HCT116 (cell line): Measurements from ENCODE around the gene RARS2. TPM values are rescaled to one million over a fixed set of nuclear protein-coding genes. Genes with fewer than 3 reads are reported as not detected.

ENCODE experiments used
- ATAC-seq: fragments of 200-7000 bp; cut with Tn5 transposase; 2 replicates; pipeline ENCODE4 v1.9.1; 2020; ENCODE audit warnings: mild to moderate bottlenecking, moderate library complexity
- BruUV-seq: library from RNA; stranded (reverse); fragments of 400-500 nt; replicated peaks from 2 replicates; lab custom pipeline; 2021; lab: Mats Ljungman, UMichigan
- CTCF ChIA-PET: fragments of 300-600 bp; sonication (Branson Sonifier 250); formaldehyde crosslinking; loops from one replicate; lab custom pipeline; 2021; ENCODE audit warnings: antibody characterized with exemption; lab: Charles Lee
- POLR2A ChIA-PET: fragments of 300-600, 350-600 bp; sonication (Branson Sonifier 250); formaldehyde crosslinking; loops from one replicate; lab custom pipeline; 2021; ENCODE audit warnings: antibody characterized with exemption; lab: Charles Lee
- RAD21 ChIA-PET, 2 experiments: fragments of 300-600 bp; sonication (Branson Sonifier 250); formaldehyde crosslinking; loops; one replicate each; lab custom pipeline; 2023; ENCODE audit warnings: low total read pairs in 2 of 2; ENCODE audit not compliant: uncharacterized antibody in 2 of 2, unreplicated experiment in 2 of 2, low non-redundant PET in 1 of 2; lab: Charles Lee
- DNase-seq: peaks from one replicate; pipeline ENCODE4 v3.0.0-alpha.2; 2010; ENCODE audit warnings: low read depth, low spot score
- H2AFZ ChIP-seq: fragments of 200-600 bp; shearing (Covaris generic), sonication (generic); 2 replicates; pipeline ENCODE4 v1.6.1; 2017; ENCODE audit warnings: low read depth, mixed run types, mixed read lengths, antibody characterized with exemption, low read length; ENCODE audit not compliant: poor library complexity, severe bottlenecking
- H3K27ac ChIP-seq: 2 replicates; pipeline ENCODE4 v1.5.1; 2012; ENCODE audit warnings: low read depth, low read length
- H3K27me3 ChIP-seq: fragments of 200-600 bp; sonication (generic); 2 replicates; pipeline ENCODE4 v1.6.1; 2016; ENCODE audit warnings: mixed run types, low read length, mixed read lengths; ENCODE audit not compliant: insufficient read depth
- H3K36me3 ChIP-seq, 2 experiments: fragments of 200-500 bp in 1 of 2; fragments of 200-600 bp in 1 of 2; sonication (Bioruptor generic) in 1 of 2; sonication (generic) in 1 of 2; 2 replicates each; pipeline versions ENCODE4 v1.5.1 to v1.6.1; 2014 to 2016; ENCODE audit warnings: low read length in 2 of 2, inconsistent platforms in 1 of 2, mixed read lengths in 1 of 2, mixed run types in 1 of 2; ENCODE audit not compliant: insufficient read depth in 2 of 2, control insufficient read depth in 1 of 2
- H3K4me1 ChIP-seq, 2 experiments: fragments of 200-600 bp in 1 of 2; sonication (generic) in 1 of 2; 2 replicates each; pipeline versions ENCODE4 v1.5.1 to v1.6.1; 2012 to 2017; ENCODE audit warnings: low read length in 2 of 2, inconsistent platforms in 1 of 2, mild to moderate bottlenecking in 1 of 2, mixed read lengths in 1 of 2, mixed run types in 1 of 2, moderate library complexity in 1 of 2; ENCODE audit not compliant: insufficient read depth in 2 of 2, control insufficient read depth in 1 of 2
- H3K4me2 ChIP-seq: fragments of 200-600 bp; sonication (generic); 2 replicates; pipeline ENCODE4 v1.6.1; 2017; ENCODE audit warnings: mixed run types, low read length, mixed read lengths
- H3K4me3 ChIP-seq, 2 experiments: fragments of 200-600 bp in 1 of 2; sonication (generic) in 1 of 2; replicated peaks in 1 of 2; 2 replicates each; pipeline ENCODE4 v1.5.1; 2011 to 2016; ENCODE audit warnings: low read length in 2 of 2, control low read depth in 1 of 2, low read depth in 1 of 2, mild to moderate bottlenecking in 1 of 2, mixed read lengths in 1 of 2, mixed run types in 1 of 2
- H3K79me2 ChIP-seq: fragments of 200-600 bp; sonication (generic); 2 replicates; pipeline ENCODE4 v1.6.1; 2017; ENCODE audit warnings: mild to moderate bottlenecking, mixed run types, low read length, moderate library complexity, mixed read lengths; ENCODE audit not compliant: insufficient read depth
- H3K9ac ChIP-seq: fragments of 200-600 bp; sonication (generic); 2 replicates; pipeline ENCODE4 v1.6.1; 2016; ENCODE audit warnings: low read length, mixed read lengths
- H3K9me2 ChIP-seq: fragments of 200-600 bp; sonication (generic), shearing (Covaris generic); 2 replicates; pipeline ENCODE4 v1.6.1; 2017; ENCODE audit warnings: mixed run types, mild to moderate bottlenecking, moderate library complexity; ENCODE audit not compliant: insufficient read depth
- H3K9me3 ChIP-seq, 2 experiments: fragments of 200-500 bp in 1 of 2; fragments of 200-600 bp in 1 of 2; sonication (Bioruptor generic) in 1 of 2; sonication (generic) in 1 of 2; 2 replicates each; pipeline ENCODE4 v1.6.1; 2014 to 2017; ENCODE audit warnings: low read length in 2 of 2, mixed read lengths in 2 of 2, inconsistent platforms in 1 of 2, low read depth in 1 of 2, mild to moderate bottlenecking in 1 of 2, mixed run types in 1 of 2, moderate library complexity in 1 of 2; ENCODE audit not compliant: control insufficient read depth in 1 of 2, insufficient read depth in 1 of 2
- H4K20me1 ChIP-seq: fragments of 200-600 bp; sonication (generic), shearing (Covaris generic); 2 replicates; pipeline ENCODE4 v1.6.1; 2017; ENCODE audit warnings: mixed run types, mild to moderate bottlenecking, moderate library complexity; ENCODE audit not compliant: insufficient read depth
- ATF3 ChIP-seq: IDR thresholded peaks from 2 replicates; pipeline ENCODE4 v1.6.1; 2012
- MAX ChIP-seq: IDR thresholded peaks from 2 replicates; pipeline ENCODE4 v1.6.1; 2012
- POLR2A ChIP-seq: IDR thresholded peaks from 2 replicates; pipeline ENCODE4 v1.7.0; 2011; ENCODE audit warnings: borderline replicate concordance; ENCODE audit not compliant: insufficient read depth, insufficient read length; ENCODE audit errors: extremely low read depth
- POLR2AphosphoS5 ChIP-seq: IDR thresholded peaks from 2 replicates; pipeline ENCODE4 v1.6.1; 2011; ENCODE audit warnings: mild to moderate bottlenecking, low read depth, low read length, moderate library complexity
- SP1 ChIP-seq: IDR thresholded peaks from 2 replicates; pipeline ENCODE4 v1.6.1; 2012; ENCODE audit warnings: low read depth
- ZFX ChIP-seq: fragments of 450-650 bp; IDR thresholded peaks from 2 replicates; pipeline ENCODE4 v1.6.1; 2017
- intact Hi-C: fragments of 100-400 bp; cut with micrococcal nuclease; formaldehyde crosslinking; loops from 2 replicates; pipeline ENCODE4 v1.10.0; 2022
- total RNA-seq: library from RNA; stranded (reverse); gene quantifications from one replicate; pipeline ENCODE4 v1.2.1, GENCODE V29; 2021; ENCODE audit not compliant: unreplicated experiment

The RARS2 gene
- total RNA-seq, 1 experiment from 2014 or later: 34.8 TPM

DNA sequence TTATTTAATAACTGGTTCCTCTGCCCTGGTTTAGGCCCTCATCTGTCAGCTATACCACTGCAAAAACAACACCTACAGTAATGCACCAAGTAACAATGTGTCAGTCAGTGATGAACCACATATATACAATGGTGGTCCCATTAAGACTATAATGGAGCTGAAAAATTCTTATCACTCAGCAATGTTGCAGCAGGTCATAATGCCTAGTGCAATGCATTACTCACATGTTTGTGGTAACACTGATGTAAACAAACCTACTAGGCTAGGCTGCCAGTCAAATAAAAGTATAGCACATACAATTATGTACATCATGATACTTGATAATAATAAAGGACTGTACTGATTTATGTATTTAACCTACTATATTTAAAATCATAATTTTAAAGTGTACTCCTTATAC, 31.3 kb downstream of the RARS2 start:
- DNase-seq: no peak
- TF ChIP-seq MAX (no peak), POLR2AphosphoS5 (no peak), ZFX (no peak), ATF3 (no peak)
- ChIA-PET POLR2A (no interaction called here), CTCF (no interaction called here), RAD21 (no interaction called here)
- peaks cover 4% of the 10 kb centered on the region; the same call in 1 of the 2 replicates for H4K20me1 ChIP-seq
- H2AFZ ChIP-seq: no peak overlapping the region
- no peak overlapping the region for H3K4me2 ChIP-seq
- intact Hi-C loops: no loop called here
- H3K4me1 ChIP-seq: no peaks in the 10 kb centered on the region
- no peak overlapping the region for H3K27ac ChIP-seq
- no peaks in the 10 kb centered on the region for H3K9me2 ChIP-seq
- no TSS peak for BruUV-seq
- no peaks in the 10 kb centered on the region for H3K79me2 ChIP-seq
- no peak overlapping the region for H3K4me3 ChIP-seq
- H3K36me3 ChIP-seq: peaks cover 0 to 19% of the 10 kb centered on the region in 2 experiments; a peak in 3 of 4 replicates
- ATAC-seq: no peak
- H3K9ac ChIP-seq: no peak overlapping the region
- no peaks in the 10 kb centered on the region for H3K27me3 ChIP-seq
- no peaks in the 10 kb centered on the region for H3K9me3 ChIP-seq

- BruUV-seq: no TSS peak
- no peak for DNase-seq
Measured at GRCh38 chr6:87555506-87555905, 34.3 kb downstream of the RARS2 start.

More at GRCh38 chr6:87555506-87555905, 34.3 kb downstream of the RARS2 start:
- H3K36me3 ChIP-seq: peaks cover 0 to 10% of the 10 kb centered on the region in 2 experiments; a peak in 1 of 4 replicates
- H3K4me3 ChIP-seq: no peak overlapping the region
- intact Hi-C loops: no loop called here
- ATAC-seq: no peak
- no peaks in the 10 kb centered on the region for H3K79me2 ChIP-seq
- TF ChIP-seq POLR2A (no peak), SP1 (no peak)
- H2AFZ ChIP-seq: no peak overlapping the region
- H3K4me2 ChIP-seq: no peak overlapping the region
- no peaks in the 10 kb centered on the region for H3K4me1 ChIP-seq
- no peaks in the 10 kb centered on the region for H3K9me3 ChIP-seq
- no peaks in the 10 kb centered on the region for H3K27me3 ChIP-seq
- POLR2A ChIA-PET: no interaction called here
- H4K20me1 ChIP-seq: peaks cover 4% of the 10 kb centered on the region; the same call in 1 of the 2 replicates
- no peak overlapping the region for H3K27ac ChIP-seq
- no peaks in the 10 kb centered on the region for H3K9me2 ChIP-seq
- CTCF ChIA-PET: no interaction called here
- H3K9ac ChIP-seq: no peak overlapping the region
- RAD21 ChIA-PET: no interaction called here
